Breast epithelium (tissue), 4 donors: ENCODE data around the gene CMSS1. TPM values are rescaled to one million over a fixed set of nuclear protein-coding genes. Genes with fewer than 3 reads are reported as not detected.

Source experiments
- DNase-seq, 2 donors: peaks; one replicate each; pipeline ENCODE4 v3.0.0-alpha.2; 2019; ENCODE audit warnings: low spot score in 2 of 2
- H3K27ac ChIP-seq, 2 donors: fragments of 200-600 bp; sonication (generic) in 1 of 2; one replicate each; pipeline ENCODE4 v1.5.1; 2016 to 2019; ENCODE audit warnings: mild to moderate bottlenecking in 1 of 2
- H3K27me3 ChIP-seq, 2 donors: fragments of 200-600 bp; sonication (generic) in 1 of 2; one replicate each; pipeline versions ENCODE4 v1.5.1 to v1.6.0; 2017 to 2019; ENCODE audit warnings: control low read depth in 1 of 2, mild to moderate bottlenecking in 1 of 2
- H3K36me3 ChIP-seq: fragments of 200-600 bp; one replicate; pipeline ENCODE4 v1.5.1; 2019
- H3K4me1 ChIP-seq, 2 donors: fragments of 200-600 bp; sonication (generic); one replicate each; pipeline ENCODE4 v1.5.1; 2016 to 2019; ENCODE audit warnings: control low read depth in 1 of 2
- H3K4me3 ChIP-seq, 3 donors: fragments of 200-600 bp; sonication (generic); 1 replicate in 2 of 3; 2 replicates in 1 of 3; pipeline ENCODE4 v1.5.1; 2016 to 2019; ENCODE audit warnings: mild to moderate bottlenecking in 3 of 3, moderate library complexity in 2 of 3
- H3K9me3 ChIP-seq, 2 donors: fragments of 200-600 bp; sonication (generic) in 1 of 2; one replicate each; pipeline ENCODE4 v1.5.1; 2016 to 2019; ENCODE audit warnings: control low read depth in 1 of 2
- CTCF ChIP-seq, 3 donors: fragments of 450-650 bp; IDR thresholded peaks; one replicate each; pipeline ENCODE4 v1.5.1; 2016 to 2017; ENCODE audit warnings: antibody characterized with exemption in 3 of 3, mild to moderate bottlenecking in 3 of 3, moderate library complexity in 3 of 3
- POLR2A ChIP-seq: fragments of 450-650 bp; IDR thresholded peaks from one replicate; pipeline ENCODE4 v1.6.1; 2016; ENCODE audit warnings: antibody characterized with exemption, mild to moderate bottlenecking, moderate library complexity
- POLR2AphosphoS5 ChIP-seq, 3 donors: sonication (generic); formaldehyde crosslinking; IDR thresholded peaks; one replicate each; pipeline ENCODE4 v1.6.1; 2017; ENCODE audit warnings: antibody characterized with exemption in 3 of 3
- intact Hi-C: fragments of 100-400 bp; cut with DNase I; formaldehyde crosslinking; loops from one replicate; pipeline ENCODE4 v1.15.1; 2023; ENCODE audit warnings: low total_unique reads
- total RNA-seq, 3 donors: library from RNA; depleted of rRNA; stranded (reverse); fragments of >200 nt; gene quantifications; one replicate each; pipeline ENCODE4 v1.1.0, GENCODE V29; 2016

The CMSS1 gene
- total RNA-seq, 3 donors from 2014 or later = 15.5 to 35.4 (median 16.1) TPM

DNA sequence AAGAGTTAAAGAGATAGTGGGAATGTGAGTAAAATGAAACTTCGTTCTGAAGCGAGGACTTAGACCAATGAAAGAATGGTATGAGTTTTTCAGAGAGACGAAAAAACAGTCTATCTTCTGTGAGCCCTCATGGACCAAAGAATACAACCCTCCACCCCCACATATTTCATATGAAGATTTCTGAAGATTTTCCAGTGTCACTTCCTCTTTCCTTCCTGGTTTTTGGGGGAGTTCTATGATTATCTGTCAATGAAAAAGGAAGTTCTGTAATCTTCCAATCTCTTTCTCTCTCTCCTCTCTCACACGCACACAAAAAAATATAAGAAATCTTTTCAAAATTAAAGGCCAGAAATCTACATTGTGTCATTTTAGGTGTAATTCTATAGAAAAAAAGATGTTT is 27.7 kb downstream of the CMSS1 start:
- no peaks in the 10 kb centered on the region for H3K27me3 ChIP-seq
- intact Hi-C loops = no loop called here
- no peaks in the 10 kb centered on the region for H3K36me3 ChIP-seq
- TF ChIP-seq CTCF (IDR thresholded peaks at IDR 0.05) (no peak), POLR2AphosphoS5 (IDR thresholded peaks at IDR 0.05) (no peak), POLR2A (no peak)
- no peaks in the 10 kb centered on the region for H3K9me3 ChIP-seq
- H3K27ac ChIP-seq = no peak overlapping the region
- no peak overlapping the region for H3K4me3 ChIP-seq
- H3K4me1 ChIP-seq = no peaks in the 10 kb centered on the region
- no peak for DNase-seq

DNA sequence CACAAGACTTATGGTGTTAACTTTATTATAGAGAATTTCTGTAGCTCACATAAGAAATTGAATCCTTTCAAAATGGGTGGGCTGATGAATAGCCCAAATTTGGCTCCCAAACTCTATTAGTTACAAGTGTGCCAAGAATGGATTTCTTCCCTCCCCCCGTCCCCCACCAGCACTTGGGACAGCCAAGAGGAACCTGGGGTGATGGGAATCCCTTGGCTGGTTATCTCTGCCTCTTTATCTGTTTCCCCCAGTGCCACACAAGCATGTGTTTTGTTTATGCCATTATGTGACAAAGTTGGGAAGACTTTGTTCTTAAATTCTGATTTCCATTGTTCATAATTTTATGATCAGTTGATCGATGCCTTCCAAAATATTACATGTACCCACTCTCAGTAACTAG is 28.3 kb downstream of the CMSS1 start:
- H3K36me3 ChIP-seq = no peaks in the 10 kb centered on the region
- peak overlapping the region; percentile 79 to 87 for H3K27ac ChIP-seq
- H3K4me1 ChIP-seq = no peaks in the 10 kb centered on the region
- TF ChIP-seq POLR2AphosphoS5 (IDR thresholded peaks at IDR 0.05) (no peak), CTCF (IDR thresholded peaks at IDR 0.05) (no peak)
- intact Hi-C loops = no loop called here
- H3K9me3 ChIP-seq = no peaks in the 10 kb centered on the region
- DNase-seq = no peak
- no peak overlapping the region for H3K4me3 ChIP-seq
- H3K27me3 ChIP-seq = no peaks in the 10 kb centered on the region

GRCh38 chr3:99846477-99847160 is 29.0 kb downstream of the CMSS1 start:
- peak overlapping the region; percentile 79 to 87 for H3K27ac ChIP-seq
- H3K4me3 ChIP-seq = no peak overlapping the region
- H3K36me3 ChIP-seq = no peaks in the 10 kb centered on the region
- no peaks in the 10 kb centered on the region for H3K9me3 ChIP-seq
- DNase-seq = no peak
- no peaks in the 10 kb centered on the region for H3K27me3 ChIP-seq
- no peaks in the 10 kb centered on the region for H3K4me1 ChIP-seq
- intact Hi-C loops = no loop called here
- TF ChIP-seq CTCF (IDR thresholded peaks at IDR 0.05) (no peak), POLR2AphosphoS5 (IDR thresholded peaks at IDR 0.05) (peak in 2 of 3 donors; percentile 43 to 44)

- Histone ChIP-seq H3K36me3 (no peaks in the 10 kb centered on the region), H3K27ac (peak overlapping the region in 1 of 2 donors; percentile 29), H3K4me3 (no peak overlapping the region), H3K9me3 (no peaks in the 10 kb centered on the region), H3K27me3 (no peaks in the 10 kb centered on the region), H3K4me1 (no peaks in the 10 kb centered on the region)
- DNase-seq = no peak
- intact Hi-C loops = no loop called here
- TF ChIP-seq CTCF (IDR thresholded peaks at IDR 0.05) (no peak), POLR2AphosphoS5 (IDR thresholded peaks at IDR 0.05) (no peak), POLR2A (no peak)
These were observed 30.8 kb downstream of the CMSS1 start for GRCh38 chr3:99848433-99848832.

GRCh38 chr3:99850608-99851007 is 32.9 kb downstream of the CMSS1 start:
- intact Hi-C loops = no loop called here
- Histone ChIP-seq H3K4me3 (no peak overlapping the region), H3K9me3 (no peaks in the 10 kb centered on the region), H3K27me3 (no peaks in the 10 kb centered on the region), H3K27ac (no peak overlapping the region), H3K4me1 (no peaks in the 10 kb centered on the region), H3K36me3 (no peaks in the 10 kb centered on the region)
- no peak for DNase-seq
- TF ChIP-seq POLR2AphosphoS5 (IDR thresholded peaks at IDR 0.05) (no peak), CTCF (IDR thresholded peaks at IDR 0.05) (no peak), POLR2A (no peak)
